Spleen (tissue), 7 donors: ENCODE data around the gene CHD2.

Experiments used
- POLR2A ChIP-seq, 3 donors: fragments of 450-650 bp; IDR thresholded peaks; one replicate each; pipeline ENCODE4 v1.5.1; 2017; ENCODE audit warnings: antibody characterized with exemption in 3 of 3, mild to moderate bottlenecking in 1 of 3
- POLR2AphosphoS5 ChIP-seq, 3 donors: sonication (generic); formaldehyde crosslinking; IDR thresholded peaks; one replicate each; pipeline ENCODE4 v1.5.1; 2017; ENCODE audit warnings: antibody characterized with exemption in 3 of 3
- TF ChIP-seq, protein P1 (sequence below), 11 experiments: fragments of 200-600 bp in 7 of 11; fragments of 450-650 bp in 4 of 11; sonication (generic) in 4 of 11; IDR thresholded peaks in 8 of 11; conservative IDR thresholded peaks in 3 of 11; 1 replicate in 7 of 11; 2 replicates in 4 of 11; pipeline versions ENCODE4 v1.4.0 to v1.8.0; 2016 to 2021; ENCODE audit warnings: antibody characterized with exemption in 11 of 11, inconsistent platforms in 4 of 11, mild to moderate bottlenecking in 1 of 11
- donor health status: DM: no; HTN: no; CAD: no; lungs with moderate emphysema.
- donor health status: DM: no; HTN: no; CAD: no.
- donor health status: DM: no; HTN: no; CAD: no.

DNA sequence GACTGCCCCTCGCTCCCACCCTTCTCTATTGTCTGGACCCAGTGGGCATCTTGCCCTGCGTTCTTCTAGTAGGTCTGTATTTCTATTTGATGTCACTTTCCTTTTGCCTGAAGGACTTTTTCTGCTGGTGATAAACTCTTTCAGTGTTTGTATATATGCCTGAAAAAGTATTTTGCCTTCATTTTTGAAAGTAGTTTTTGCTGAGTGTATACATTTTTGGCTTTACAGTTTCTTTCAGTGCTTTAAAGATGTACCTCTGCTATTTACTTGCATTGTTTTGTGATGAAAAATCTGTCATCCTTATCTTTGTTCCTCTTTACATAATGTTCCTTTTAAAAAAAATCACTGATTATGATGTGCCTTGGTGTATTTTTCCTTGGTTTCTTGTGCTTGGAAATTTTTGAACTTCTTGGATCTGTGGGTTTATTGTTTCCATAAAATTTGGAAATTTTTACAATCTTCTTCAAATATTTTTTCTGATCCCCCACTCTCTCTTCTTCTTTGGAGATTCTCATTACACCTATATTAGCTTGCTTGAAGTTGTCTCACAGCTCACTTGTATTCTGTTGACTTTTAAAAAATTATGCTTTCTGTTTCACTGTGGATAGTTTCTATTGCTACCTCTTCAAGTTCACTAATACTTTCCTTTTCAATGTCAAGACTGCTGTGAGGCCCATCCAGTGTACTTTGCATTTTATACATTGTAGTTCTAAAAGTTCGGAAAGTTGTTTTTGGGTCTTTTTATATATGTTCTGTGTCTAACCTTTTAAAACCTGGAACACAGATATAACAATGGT lies 121.0 kb downstream of the CHD2 start:
- TF ChIP-seq POLR2AphosphoS5 (IDR thresholded peaks at IDR 0.05) (no peak), POLR2A (IDR thresholded peaks at IDR 0.05) (no peak)
- TF ChIP-seq, protein P1, sequence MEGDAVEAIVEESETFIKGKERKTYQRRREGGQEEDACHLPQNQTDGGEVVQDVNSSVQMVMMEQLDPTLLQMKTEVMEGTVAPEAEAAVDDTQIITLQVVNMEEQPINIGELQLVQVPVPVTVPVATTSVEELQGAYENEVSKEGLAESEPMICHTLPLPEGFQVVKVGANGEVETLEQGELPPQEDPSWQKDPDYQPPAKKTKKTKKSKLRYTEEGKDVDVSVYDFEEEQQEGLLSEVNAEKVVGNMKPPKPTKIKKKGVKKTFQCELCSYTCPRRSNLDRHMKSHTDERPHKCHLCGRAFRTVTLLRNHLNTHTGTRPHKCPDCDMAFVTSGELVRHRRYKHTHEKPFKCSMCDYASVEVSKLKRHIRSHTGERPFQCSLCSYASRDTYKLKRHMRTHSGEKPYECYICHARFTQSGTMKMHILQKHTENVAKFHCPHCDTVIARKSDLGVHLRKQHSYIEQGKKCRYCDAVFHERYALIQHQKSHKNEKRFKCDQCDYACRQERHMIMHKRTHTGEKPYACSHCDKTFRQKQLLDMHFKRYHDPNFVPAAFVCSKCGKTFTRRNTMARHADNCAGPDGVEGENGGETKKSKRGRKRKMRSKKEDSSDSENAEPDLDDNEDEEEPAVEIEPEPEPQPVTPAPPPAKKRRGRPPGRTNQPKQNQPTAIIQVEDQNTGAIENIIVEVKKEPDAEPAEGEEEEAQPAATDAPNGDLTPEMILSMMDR (IDR thresholded peaks at IDR 0.05 in 8 of 11, conservative IDR thresholded peaks at IDR 0.05 in 3 of 11): no peak
